SK-N-SH (cell line): ENCODE results near the gene SNRNP35.

ENCODE experiments used
- CHD2 ChIP-seq: fragments of 150-350 bp; IDR thresholded peaks from 2 replicates; pipeline ENCODE4 v1.6.1; 2018; ENCODE audit warnings: low read length; ENCODE audit not compliant: partially characterized antibody
- ELF1 ChIP-seq: IDR thresholded peaks from 2 replicates; pipeline ENCODE4 v1.4.0; 2012
- EP300 ChIP-seq, 2 experiments: IDR thresholded peaks; 2 replicates each; pipeline versions ENCODE4 v1.4.0 to v1.6.1; 2012; ENCODE audit warnings: borderline replicate concordance in 1 of 2, low read depth in 1 of 2, low read length in 1 of 2
- GABPA ChIP-seq: IDR thresholded peaks from 2 replicates; pipeline ENCODE4 v1.4.0; 2012; ENCODE audit warnings: low read depth, mild to moderate bottlenecking
- JUND ChIP-seq: IDR thresholded peaks from 2 replicates; pipeline ENCODE4 v1.4.0; 2012
- MEF2A ChIP-seq: IDR thresholded peaks from 2 replicates; pipeline ENCODE4 v1.4.0; 2012; ENCODE audit warnings: low read depth, borderline replicate concordance
- NFIC ChIP-seq: IDR thresholded peaks from 2 replicates; pipeline ENCODE4 v1.4.0; 2012; ENCODE audit warnings: borderline replicate concordance
- POLR2AphosphoS5 ChIP-seq: IDR thresholded peaks from 2 replicates; pipeline ENCODE4 v1.6.1; 2012; ENCODE audit warnings: low read depth, low read length
- RAD21 ChIP-seq: IDR thresholded peaks from 2 replicates; pipeline ENCODE4 v1.6.1; 2012; ENCODE audit warnings: mild to moderate bottlenecking, low read length
- RFX5 ChIP-seq: IDR thresholded peaks from 2 replicates; pipeline ENCODE4 v1.6.1; 2012; ENCODE audit warnings: mild to moderate bottlenecking, improper control_type of control experiment, low read length
- YY1 ChIP-seq: IDR thresholded peaks from 2 replicates; pipeline ENCODE4 v1.4.0; 2012; ENCODE audit warnings: low read depth, mild to moderate bottlenecking
- TF ChIP-seq, protein P1 (sequence below): fragments of 200-600 bp; sonication (generic); IDR thresholded peaks from 2 replicates; pipeline ENCODE4 v1.6.1; 2017; ENCODE audit warnings: antibody characterized with exemption, mild to moderate bottlenecking, moderate library complexity
- TF ChIP-seq, protein P2 (sequence below): IDR thresholded peaks from 2 replicates; pipeline ENCODE4 v1.6.1; 2012; ENCODE audit warnings: mild to moderate bottlenecking, low read depth, low read length, moderate library complexity
- TF ChIP-seq, protein P3 (sequence below): fragments of 150-350 bp; IDR thresholded peaks from 2 replicates; pipeline ENCODE4 v1.6.1; 2017; ENCODE audit warnings: antibody characterized with exemption, low read length, low read depth, borderline replicate concordance

GRCh38 chr12:123449856-123450255, 8.1 kb upstream of the SNRNP35 start:
- no peak for TF ChIP-seq POLR2AphosphoS5
- TF ChIP-seq, protein P1, sequence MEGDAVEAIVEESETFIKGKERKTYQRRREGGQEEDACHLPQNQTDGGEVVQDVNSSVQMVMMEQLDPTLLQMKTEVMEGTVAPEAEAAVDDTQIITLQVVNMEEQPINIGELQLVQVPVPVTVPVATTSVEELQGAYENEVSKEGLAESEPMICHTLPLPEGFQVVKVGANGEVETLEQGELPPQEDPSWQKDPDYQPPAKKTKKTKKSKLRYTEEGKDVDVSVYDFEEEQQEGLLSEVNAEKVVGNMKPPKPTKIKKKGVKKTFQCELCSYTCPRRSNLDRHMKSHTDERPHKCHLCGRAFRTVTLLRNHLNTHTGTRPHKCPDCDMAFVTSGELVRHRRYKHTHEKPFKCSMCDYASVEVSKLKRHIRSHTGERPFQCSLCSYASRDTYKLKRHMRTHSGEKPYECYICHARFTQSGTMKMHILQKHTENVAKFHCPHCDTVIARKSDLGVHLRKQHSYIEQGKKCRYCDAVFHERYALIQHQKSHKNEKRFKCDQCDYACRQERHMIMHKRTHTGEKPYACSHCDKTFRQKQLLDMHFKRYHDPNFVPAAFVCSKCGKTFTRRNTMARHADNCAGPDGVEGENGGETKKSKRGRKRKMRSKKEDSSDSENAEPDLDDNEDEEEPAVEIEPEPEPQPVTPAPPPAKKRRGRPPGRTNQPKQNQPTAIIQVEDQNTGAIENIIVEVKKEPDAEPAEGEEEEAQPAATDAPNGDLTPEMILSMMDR: no peak
- TF ChIP-seq ELF1: no peak
- no peak for TF ChIP-seq MEF2A
- TF ChIP-seq, protein P2, sequence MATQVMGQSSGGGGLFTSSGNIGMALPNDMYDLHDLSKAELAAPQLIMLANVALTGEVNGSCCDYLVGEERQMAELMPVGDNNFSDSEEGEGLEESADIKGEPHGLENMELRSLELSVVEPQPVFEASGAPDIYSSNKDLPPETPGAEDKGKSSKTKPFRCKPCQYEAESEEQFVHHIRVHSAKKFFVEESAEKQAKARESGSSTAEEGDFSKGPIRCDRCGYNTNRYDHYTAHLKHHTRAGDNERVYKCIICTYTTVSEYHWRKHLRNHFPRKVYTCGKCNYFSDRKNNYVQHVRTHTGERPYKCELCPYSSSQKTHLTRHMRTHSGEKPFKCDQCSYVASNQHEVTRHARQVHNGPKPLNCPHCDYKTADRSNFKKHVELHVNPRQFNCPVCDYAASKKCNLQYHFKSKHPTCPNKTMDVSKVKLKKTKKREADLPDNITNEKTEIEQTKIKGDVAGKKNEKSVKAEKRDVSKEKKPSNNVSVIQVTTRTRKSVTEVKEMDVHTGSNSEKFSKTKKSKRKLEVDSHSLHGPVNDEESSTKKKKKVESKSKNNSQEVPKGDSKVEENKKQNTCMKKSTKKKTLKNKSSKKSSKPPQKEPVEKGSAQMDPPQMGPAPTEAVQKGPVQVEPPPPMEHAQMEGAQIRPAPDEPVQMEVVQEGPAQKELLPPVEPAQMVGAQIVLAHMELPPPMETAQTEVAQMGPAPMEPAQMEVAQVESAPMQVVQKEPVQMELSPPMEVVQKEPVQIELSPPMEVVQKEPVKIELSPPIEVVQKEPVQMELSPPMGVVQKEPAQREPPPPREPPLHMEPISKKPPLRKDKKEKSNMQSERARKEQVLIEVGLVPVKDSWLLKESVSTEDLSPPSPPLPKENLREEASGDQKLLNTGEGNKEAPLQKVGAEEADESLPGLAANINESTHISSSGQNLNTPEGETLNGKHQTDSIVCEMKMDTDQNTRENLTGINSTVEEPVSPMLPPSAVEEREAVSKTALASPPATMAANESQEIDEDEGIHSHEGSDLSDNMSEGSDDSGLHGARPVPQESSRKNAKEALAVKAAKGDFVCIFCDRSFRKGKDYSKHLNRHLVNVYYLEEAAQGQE: no peak
- TF ChIP-seq CHD2: no peak
- TF ChIP-seq, protein P3, sequence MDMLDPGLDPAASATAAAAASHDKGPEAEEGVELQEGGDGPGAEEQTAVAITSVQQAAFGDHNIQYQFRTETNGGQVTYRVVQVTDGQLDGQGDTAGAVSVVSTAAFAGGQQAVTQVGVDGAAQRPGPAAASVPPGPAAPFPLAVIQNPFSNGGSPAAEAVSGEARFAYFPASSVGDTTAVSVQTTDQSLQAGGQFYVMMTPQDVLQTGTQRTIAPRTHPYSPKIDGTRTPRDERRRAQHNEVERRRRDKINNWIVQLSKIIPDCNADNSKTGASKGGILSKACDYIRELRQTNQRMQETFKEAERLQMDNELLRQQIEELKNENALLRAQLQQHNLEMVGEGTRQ: no peak
- TF ChIP-seq YY1: no peak
- no peak for TF ChIP-seq GABPA
- no peak for TF ChIP-seq RFX5
- no peak for TF ChIP-seq RAD21
- no peak for TF ChIP-seq JUND
- TF ChIP-seq NFIC: no peak
- no peak for TF ChIP-seq EP300 (IDR thresholded peaks at IDR 0.05; ENCODE audit: borderline replicate concordance in 1 of 2, low read depth in 1 of 2, low read length in 1 of 2)
